Calu3 (cell line): ENCODE data around the gene TNIP2. TPM values are rescaled to one million over a fixed set of nuclear protein-coding genes. Genes with fewer than 3 reads are reported as not detected.

ENCODE experiments used
- BruUV-seq: library from RNA; stranded (reverse); fragments of 400-500 nt; replicated peaks from 2 replicates; lab custom pipeline; 2021; lab: Mats Ljungman, UMichigan
- CTCF ChIA-PET: fragments of 300-600 bp; sonication (Branson Sonifier 250); formaldehyde crosslinking; loops from one replicate; lab custom pipeline; 2022; ENCODE audit warnings: antibody characterized with exemption; lab: Charles Lee
- DNase-seq: peaks from one replicate; pipeline ENCODE4 v3.0.0; 2022
- H3K27ac Mint-ChIP-seq: one replicate; pipeline ENCODE4 v1.8.0; 2022; ENCODE audit warnings: mixed read lengths; ENCODE audit not compliant: unreplicated experiment
- H3K27me3 Mint-ChIP-seq: one replicate; pipeline ENCODE4 v1.8.0; 2022; ENCODE audit warnings: mixed read lengths; ENCODE audit not compliant: unreplicated experiment
- H3K36me3 Mint-ChIP-seq: one replicate; pipeline ENCODE4 v1.8.0; 2022; ENCODE audit warnings: mild to moderate bottlenecking, moderate library complexity, mixed read lengths; ENCODE audit not compliant: insufficient read depth, unreplicated experiment
- H3K4me1 Mint-ChIP-seq: one replicate; pipeline ENCODE4 v1.8.0; 2022; ENCODE audit warnings: mild to moderate bottlenecking, low read depth, mixed read lengths; ENCODE audit not compliant: unreplicated experiment
- H3K4me3 Mint-ChIP-seq: one replicate; pipeline ENCODE4 v1.8.0; 2022; ENCODE audit warnings: mild to moderate bottlenecking, low read depth, moderate library complexity, mixed read lengths; ENCODE audit not compliant: unreplicated experiment
- H3K9me3 Mint-ChIP-seq: one replicate; pipeline ENCODE4 v1.8.0; 2022; ENCODE audit warnings: low read depth, mixed read lengths; ENCODE audit not compliant: unreplicated experiment
- CTCF ChIP-seq: fragments of 200-600 bp; IDR thresholded peaks from one replicate; pipeline ENCODE4 v1.8.0; 2022; ENCODE audit warnings: antibody characterized with exemption; ENCODE audit not compliant: unreplicated experiment
- intact Hi-C: fragments of 100-400 bp; cut with micrococcal nuclease; formaldehyde crosslinking; loops from one replicate; pipeline ENCODE4 v1.10.0; 2022; ENCODE audit not compliant: unreplicated experiment
- total RNA-seq: library from RNA; stranded (reverse); gene quantifications from 2 replicates; pipeline ENCODE4 v1.2.3, GENCODE V29; 2022

Gene TNIP2
- total RNA-seq, 1 experiment from 2014 or later = 18.7 TPM

- no peaks in the 10 kb centered on the region for H3K9me3 Mint-ChIP-seq
- CTCF ChIA-PET = no interaction called here
- intact Hi-C loops = no loop called here
- H3K27me3 Mint-ChIP-seq = no peaks in the 10 kb centered on the region
- H3K36me3 Mint-ChIP-seq = peaks cover 14% of the 10 kb centered on the region
- TF ChIP-seq CTCF = no peak
- no peak overlapping the region for H3K4me3 Mint-ChIP-seq
- BruUV-seq = no TSS peak
- DNase-seq = no peak
- peak overlapping the region; percentile 59 for H3K27ac Mint-ChIP-seq
- H3K4me1 Mint-ChIP-seq = peaks cover 6% of the 10 kb centered on the region
These were observed 34.7 kb upstream of the TNIP2 start for GRCh38 chr4:2790583-2791517.

GRCh38 chr4:2789793-2790582 lies 33.9 kb upstream of the TNIP2 start:
- DNase-seq = no peak
- CTCF ChIA-PET = no interaction called here
- H3K36me3 Mint-ChIP-seq = peaks cover 11% of the 10 kb centered on the region
- no peak for TF ChIP-seq CTCF
- no peaks in the 10 kb centered on the region for H3K27me3 Mint-ChIP-seq
- H3K4me1 Mint-ChIP-seq = peaks cover 6% of the 10 kb centered on the region
- no peaks in the 10 kb centered on the region for H3K9me3 Mint-ChIP-seq
- intact Hi-C loops = no loop called here
- H3K4me3 Mint-ChIP-seq = no peak overlapping the region
- no peak overlapping the region for H3K27ac Mint-ChIP-seq
- no TSS peak for BruUV-seq

GRCh38 chr4:2789351-2789750 lies 33.2 kb upstream of the TNIP2 start:
- no peak for TF ChIP-seq CTCF
- CTCF ChIA-PET = no interaction called here
- Mint-ChIP-seq H3K27ac (no peak overlapping the region), H3K4me3 (no peak overlapping the region), H3K36me3 (peaks cover 5% of the 10 kb centered on the region), H3K9me3 (no peaks in the 10 kb centered on the region), H3K27me3 (no peaks in the 10 kb centered on the region), H3K4me1 (peaks cover 6% of the 10 kb centered on the region)
- no TSS peak for BruUV-seq
- intact Hi-C loops = no loop called here
- DNase-seq = no peak

- Mint-ChIP-seq H3K4me1 (peaks cover 6% of the 10 kb centered on the region), H3K9me3 (no peaks in the 10 kb centered on the region), H3K36me3 (no peaks in the 10 kb centered on the region), H3K4me3 (no peak overlapping the region), H3K27me3 (no peaks in the 10 kb centered on the region), H3K27ac (no peak overlapping the region)
- DNase-seq = no peak
- intact Hi-C loops = no loop called here
- CTCF ChIA-PET = no interaction called here
- no TSS peak for BruUV-seq
- no peak for TF ChIP-seq CTCF
These were observed 32.5 kb upstream of the TNIP2 start for GRCh38 chr4:2788532-2789103.
